Right lobe of liver (tissue), 6 donors: Measurements from ENCODE around the gene NDUFAF5. TPM values are rescaled to one million over a fixed set of nuclear protein-coding genes. Genes with fewer than 3 reads are reported as not detected.

ENCODE experiments used
- ATAC-seq, 4 donors: fragments of 200-7000 bp; cut with Tn5 transposase; one replicate each; pipeline ENCODE4 v1.9.1; 2020; ENCODE audit warnings: mild to moderate bottlenecking in 4 of 4, moderate library complexity in 4 of 4
- DNase-seq, 3 donors: peaks; one replicate each; pipeline ENCODE4 v3.0.0-alpha.2; 2020
- H3K27ac ChIP-seq, 3 donors: fragments of 200-600 bp; one replicate each; pipeline ENCODE4 v1.8.0; 2022
- H3K27me3 ChIP-seq, 2 donors: fragments of 200-600 bp; one replicate each; pipeline ENCODE4 v1.8.0; 2022
- H3K36me3 ChIP-seq, 4 donors: fragments of 200-600 bp; sonication (generic) in 1 of 4; one replicate each; pipeline versions ENCODE4 v1.5.1 to v1.8.0; 2017 to 2022; ENCODE audit warnings: control low read depth in 1 of 4
- H3K4me1 ChIP-seq, 4 donors: fragments of 200-600 bp; sonication (generic) in 1 of 4; one replicate each; pipeline versions ENCODE4 v1.5.1 to v1.8.0; 2017 to 2022; ENCODE audit warnings: control low read depth in 1 of 4
- H3K4me3 ChIP-seq, 3 donors: fragments of 200-600 bp; one replicate each; pipeline ENCODE4 v1.8.0; 2022
- H3K9me3 ChIP-seq, 4 donors: fragments of 200-600 bp; sonication (generic) in 1 of 4; one replicate each; pipeline versions ENCODE4 v1.5.1 to v1.8.0; 2017 to 2022; ENCODE audit warnings: control low read depth in 1 of 4
- POLR2A ChIP-seq: fragments of 450-650 bp; IDR thresholded peaks from one replicate; pipeline ENCODE4 v1.6.1; 2017; ENCODE audit warnings: antibody characterized with exemption, mild to moderate bottlenecking
- WGBS: methylation state at CpG from one replicate; pipeline ENCODE4 v1.1.6; 2018; ENCODE audit warnings: low coverage, low lambda C conversion rate; ENCODE audit not compliant: insufficient coverage; ENCODE audit errors: missing lambda C conversion rate; 5-methylcytosine and 5-hydroxymethylcytosine counted together
- intact Hi-C, 2 donors: fragments of 100-400 bp; cut with DNase I; formaldehyde crosslinking; loops; one replicate each; pipeline versions ENCODE4 v1.11.2 to v1.14.1; 2022
- total RNA-seq, 6 experiments: library from RNA; depleted of rRNA in 2 of 6; stranded (reverse); fragments of >200 nt in 2 of 6; fragmentation: NEBNext Ultra II Directional in 3 of 6; extraction: Animal tissue kit (Norgen Biotek cat#: 25700) in 3 of 6; gene quantifications; one replicate each; pipeline versions ENCODE4 v1.1.0 to v1.2.4, GENCODE V29; 2016 to 2023
- TF ChIP-seq, protein P1 (sequence below), 4 donors: fragments of 200-600 bp in 3 of 4; fragments of 450-650 bp in 1 of 4; IDR thresholded peaks; one replicate each; pipeline versions ENCODE4 v1.5.1 to v1.8.0; 2016 to 2022; ENCODE audit warnings: antibody characterized with exemption in 4 of 4, mild to moderate bottlenecking in 2 of 4
- donor health status: DM: no; HTN: yes; CAD: no.
- donor health status: DM: no; HTN: no; CAD: no.
- donor health status: DM: no; HTN: no; CAD: no.
- donor health status: DM: no; HTN: yes; CAD: no.
- donor health status: DM: no; HTN: yes; CAD: no.

Gene NDUFAF5
- total RNA-seq, 6 experiments from 2014 or later = 9.8 to 15.9 (median 11.7) TPM

DNA sequence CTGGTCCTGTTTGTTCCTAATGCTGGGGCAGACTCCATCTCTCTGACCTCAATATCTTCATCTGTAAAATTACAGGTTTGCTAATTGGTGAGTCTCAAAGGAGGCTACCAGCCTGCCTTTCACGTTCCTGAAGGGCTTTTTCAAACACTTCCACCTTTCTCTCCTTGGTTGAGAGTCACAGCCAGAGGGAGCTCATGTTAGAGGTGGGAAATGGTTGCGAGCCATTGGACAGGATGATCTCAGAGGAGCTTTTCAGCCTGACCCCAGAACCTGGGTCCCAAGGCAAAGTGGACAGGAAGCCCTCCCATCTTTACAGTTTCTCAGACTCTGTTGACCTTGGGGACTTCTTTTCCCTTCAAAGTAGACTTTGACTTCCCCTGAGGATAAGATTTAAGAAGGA, 37.6 kb downstream of the NDUFAF5 start:
- Histone ChIP-seq H3K9me3 (no peaks in the 10 kb centered on the region), H3K4me3 (no peak overlapping the region), H3K4me1 (no peaks in the 10 kb centered on the region), H3K27ac (no peak overlapping the region), H3K27me3 (no peaks in the 10 kb centered on the region), H3K36me3 (peaks cover 0 to 7% (median 2%) of the 10 kb centered on the region in 4 donors)
- 56% methylated on average over 2 of the region's 2 CpGs for WGBS
- intact Hi-C loops = loop anchor here in 1 of 2 donors (5.0 kb wide), 1 partner anchor 230 kb away; no protein-coding TSS in a partner anchor
- DNase-seq (no peak), ATAC-seq (no peak)
- no peak for TF ChIP-seq POLR2A
- TF ChIP-seq, protein P1, sequence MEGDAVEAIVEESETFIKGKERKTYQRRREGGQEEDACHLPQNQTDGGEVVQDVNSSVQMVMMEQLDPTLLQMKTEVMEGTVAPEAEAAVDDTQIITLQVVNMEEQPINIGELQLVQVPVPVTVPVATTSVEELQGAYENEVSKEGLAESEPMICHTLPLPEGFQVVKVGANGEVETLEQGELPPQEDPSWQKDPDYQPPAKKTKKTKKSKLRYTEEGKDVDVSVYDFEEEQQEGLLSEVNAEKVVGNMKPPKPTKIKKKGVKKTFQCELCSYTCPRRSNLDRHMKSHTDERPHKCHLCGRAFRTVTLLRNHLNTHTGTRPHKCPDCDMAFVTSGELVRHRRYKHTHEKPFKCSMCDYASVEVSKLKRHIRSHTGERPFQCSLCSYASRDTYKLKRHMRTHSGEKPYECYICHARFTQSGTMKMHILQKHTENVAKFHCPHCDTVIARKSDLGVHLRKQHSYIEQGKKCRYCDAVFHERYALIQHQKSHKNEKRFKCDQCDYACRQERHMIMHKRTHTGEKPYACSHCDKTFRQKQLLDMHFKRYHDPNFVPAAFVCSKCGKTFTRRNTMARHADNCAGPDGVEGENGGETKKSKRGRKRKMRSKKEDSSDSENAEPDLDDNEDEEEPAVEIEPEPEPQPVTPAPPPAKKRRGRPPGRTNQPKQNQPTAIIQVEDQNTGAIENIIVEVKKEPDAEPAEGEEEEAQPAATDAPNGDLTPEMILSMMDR (IDR thresholded peaks at IDR 0.05) = no peak

DNA sequence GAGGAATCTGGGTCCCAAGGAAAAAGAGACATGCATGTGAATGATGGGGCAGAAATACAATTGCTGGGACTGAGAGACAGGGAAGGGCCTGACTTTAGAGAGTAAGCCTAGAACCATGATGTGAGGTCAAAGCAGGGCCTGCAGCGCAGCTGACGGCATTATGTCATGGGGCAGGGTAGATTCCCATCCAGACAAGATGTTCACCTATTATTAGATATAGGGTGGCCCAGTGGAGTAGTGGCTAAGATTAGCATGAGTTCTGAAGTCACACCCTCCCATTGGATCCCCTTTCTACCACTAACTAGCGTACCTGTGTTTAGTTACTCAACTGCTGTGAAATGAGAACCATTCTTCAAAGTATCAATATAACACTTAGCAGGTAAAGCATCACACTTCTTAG, 39.6 kb downstream of the NDUFAF5 start:
- Histone ChIP-seq H3K4me1 (no peaks in the 10 kb centered on the region), H3K27me3 (no peaks in the 10 kb centered on the region), H3K27ac (no peak overlapping the region), H3K36me3 (no peaks in the 10 kb centered on the region), H3K4me3 (no peak overlapping the region), H3K9me3 (no peaks in the 10 kb centered on the region)
- ATAC-seq (no peak), DNase-seq (no peak)
- WGBS = 90% methylated on average over 2 of the region's 3 CpGs
- TF ChIP-seq, protein P1 (IDR thresholded peaks at IDR 0.05) = no peak
- TF ChIP-seq POLR2A = no peak
- intact Hi-C loops = loop anchor here in 1 of 2 donors (5.0 kb wide), 1 partner anchor 228 kb away; no protein-coding TSS in a partner anchor

DNA sequence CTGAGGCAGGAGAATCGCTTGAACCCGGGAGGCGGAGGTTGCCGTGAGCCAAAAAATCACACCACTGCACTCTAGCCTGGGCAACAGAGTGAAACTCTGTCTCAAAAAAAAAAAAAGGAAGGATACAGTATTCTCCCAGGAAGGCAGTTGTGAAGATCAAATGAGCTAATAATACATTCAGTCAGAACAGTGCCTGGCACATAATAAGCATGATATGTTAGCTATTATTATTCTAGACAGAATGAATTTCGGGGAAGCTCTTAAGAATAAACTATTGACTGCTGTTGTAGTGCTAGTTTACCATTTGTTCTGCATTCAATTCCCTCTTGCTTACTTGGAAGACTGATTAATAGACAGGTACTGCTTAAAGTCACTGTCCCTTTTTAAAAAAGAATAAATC, 40.6 kb downstream of the NDUFAF5 start:
- 72% methylated on average over 4 of the region's 5 CpGs for WGBS
- Histone ChIP-seq H3K27ac (no peak overlapping the region), H3K27me3 (no peaks in the 10 kb centered on the region), H3K36me3 (no peaks in the 10 kb centered on the region), H3K4me3 (no peak overlapping the region), H3K4me1 (no peaks in the 10 kb centered on the region), H3K9me3 (no peaks in the 10 kb centered on the region)
- intact Hi-C loops = no loop called here
- no peak for TF ChIP-seq POLR2A
- TF ChIP-seq, protein P1 (IDR thresholded peaks at IDR 0.05) = no peak
- ATAC-seq (no peak), DNase-seq (no peak)

DNA sequence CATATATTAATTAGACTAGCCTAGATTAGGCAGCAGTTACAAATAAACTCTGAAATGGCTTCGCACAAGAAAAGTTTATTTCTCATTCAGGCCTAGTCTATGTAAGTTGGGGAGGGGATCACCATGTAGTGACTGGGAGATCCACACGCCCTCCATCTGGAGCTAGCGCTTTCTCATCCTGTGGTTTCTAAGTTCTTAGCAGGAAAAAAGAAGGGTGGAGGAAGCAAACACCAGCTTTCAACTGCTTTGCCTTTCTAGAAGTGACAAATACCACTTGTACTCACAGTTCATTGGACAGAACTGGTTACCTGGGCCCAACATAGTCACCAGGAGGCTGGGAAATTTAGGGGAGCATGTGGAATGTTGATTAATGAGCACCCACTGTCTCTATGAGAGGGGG, 46.6 kb downstream of the NDUFAF5 start:
- no peak for TF ChIP-seq POLR2A
- TF ChIP-seq, protein P1 (IDR thresholded peaks at IDR 0.05) = no peak
- Histone ChIP-seq H3K9me3 (peaks cover 0 to 3% (median 0%) of the 10 kb centered on the region in 4 donors), H3K27ac (no peak overlapping the region), H3K4me1 (no peaks in the 10 kb centered on the region), H3K27me3 (no peaks in the 10 kb centered on the region), H3K4me3 (no peak overlapping the region), H3K36me3 (no peaks in the 10 kb centered on the region)
- DNase-seq = no peak
- ATAC-seq = no peak
- intact Hi-C loops = no loop called here
- WGBS = 86% methylated on average over 3 of the region's 3 CpGs

DNA sequence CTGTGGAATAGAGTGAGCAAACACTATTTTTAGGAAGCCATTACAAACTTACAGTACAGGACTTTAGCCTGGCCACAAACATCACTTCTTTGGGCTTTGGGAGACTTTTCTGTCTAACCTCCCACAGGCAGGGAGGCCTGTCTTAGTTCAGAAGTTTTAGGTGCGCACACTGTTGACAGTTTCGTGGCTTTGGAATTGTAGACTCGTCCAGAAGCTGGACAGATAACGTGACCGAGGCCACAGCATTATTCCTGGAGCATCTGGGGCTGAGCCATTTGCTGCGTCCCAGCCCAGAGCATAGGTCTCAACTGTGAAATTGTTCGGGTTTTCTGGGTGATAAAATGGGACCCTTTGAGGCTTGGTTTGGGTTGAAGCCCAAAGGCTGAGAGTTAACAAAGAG, 53.8 kb downstream of the NDUFAF5 start:
- 74% methylated on average over 6 of the region's 7 CpGs for WGBS
- no peak for TF ChIP-seq POLR2A
- TF ChIP-seq, protein P1 (IDR thresholded peaks at IDR 0.05) = no peak
- intact Hi-C loops = no loop called here

More for the DNA sequence above, 53.8 kb downstream of the NDUFAF5 start:
- no peak overlapping the region for H3K4me3 ChIP-seq
- ATAC-seq (no peak), DNase-seq (no peak)
- no peaks in the 10 kb centered on the region for H3K4me1 ChIP-seq
- H3K36me3 ChIP-seq = no peaks in the 10 kb centered on the region
- H3K27ac ChIP-seq = no peak overlapping the region
- no peaks in the 10 kb centered on the region for H3K9me3 ChIP-seq
- no peaks in the 10 kb centered on the region for H3K27me3 ChIP-seq
